Cerebellar nuclear complex (tissue), 1 donor: Measurements from ENCODE around the gene SNX33.
"Not testable (repeated sequence)": the region's sequence is repeated elsewhere in the genome, so short reads cannot be mapped to it uniquely, and the experiment has no call there.

Source experiments
- DNase-seq, 2 experiments: peaks; one replicate each; lab custom pipeline; 2025; lab: John Stamatoyannopoulos, UW

Gene SNX33, protein sequence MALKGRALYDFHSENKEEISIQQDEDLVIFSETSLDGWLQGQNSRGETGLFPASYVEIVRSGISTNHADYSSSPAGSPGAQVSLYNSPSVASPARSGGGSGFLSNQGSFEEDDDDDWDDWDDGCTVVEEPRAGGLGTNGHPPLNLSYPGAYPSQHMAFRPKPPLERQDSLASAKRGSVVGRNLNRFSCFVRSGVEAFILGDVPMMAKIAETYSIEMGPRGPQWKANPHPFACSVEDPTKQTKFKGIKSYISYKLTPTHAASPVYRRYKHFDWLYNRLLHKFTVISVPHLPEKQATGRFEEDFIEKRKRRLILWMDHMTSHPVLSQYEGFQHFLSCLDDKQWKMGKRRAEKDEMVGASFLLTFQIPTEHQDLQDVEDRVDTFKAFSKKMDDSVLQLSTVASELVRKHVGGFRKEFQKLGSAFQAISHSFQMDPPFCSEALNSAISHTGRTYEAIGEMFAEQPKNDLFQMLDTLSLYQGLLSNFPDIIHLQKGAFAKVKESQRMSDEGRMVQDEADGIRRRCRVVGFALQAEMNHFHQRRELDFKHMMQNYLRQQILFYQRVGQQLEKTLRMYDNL

GRCh38 chr15:75647370-75648155, at the start of gene SNX33:
Gene SNX33 (plus strand): TSS chr15:75647912. CDS start chr15:75649103, 1,191 bp downstream.
- DNase-seq = no peak

- DNase-seq = no peak
These were observed 49.4 kb upstream of the SNX33 start for GRCh38 chr15:75598361-75598760.

GRCh38 chr15:75599401-75599800, 48.3 kb upstream of the SNX33 start:
- DNase-seq = no peak

DNA sequence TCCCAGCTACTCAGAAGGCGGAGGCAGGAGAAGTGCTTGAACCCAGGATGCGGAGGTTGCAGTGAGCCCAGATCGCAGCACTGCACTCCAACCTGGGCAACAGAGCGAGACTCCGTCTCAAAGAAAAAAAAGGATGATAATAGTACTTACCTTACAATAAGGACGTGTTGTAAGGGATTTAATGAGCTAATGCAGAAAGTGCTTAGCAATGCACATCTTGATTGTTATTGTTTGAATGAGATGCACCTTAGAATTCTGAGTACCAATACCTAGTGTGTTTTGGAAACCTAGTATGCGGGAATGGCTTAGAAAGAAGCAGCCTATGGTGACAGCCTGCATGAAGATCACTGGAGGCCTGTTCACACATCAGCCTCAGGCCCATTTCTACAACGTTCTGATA, 41.7 kb upstream of the SNX33 start:
- DNase-seq = no peak

DNA sequence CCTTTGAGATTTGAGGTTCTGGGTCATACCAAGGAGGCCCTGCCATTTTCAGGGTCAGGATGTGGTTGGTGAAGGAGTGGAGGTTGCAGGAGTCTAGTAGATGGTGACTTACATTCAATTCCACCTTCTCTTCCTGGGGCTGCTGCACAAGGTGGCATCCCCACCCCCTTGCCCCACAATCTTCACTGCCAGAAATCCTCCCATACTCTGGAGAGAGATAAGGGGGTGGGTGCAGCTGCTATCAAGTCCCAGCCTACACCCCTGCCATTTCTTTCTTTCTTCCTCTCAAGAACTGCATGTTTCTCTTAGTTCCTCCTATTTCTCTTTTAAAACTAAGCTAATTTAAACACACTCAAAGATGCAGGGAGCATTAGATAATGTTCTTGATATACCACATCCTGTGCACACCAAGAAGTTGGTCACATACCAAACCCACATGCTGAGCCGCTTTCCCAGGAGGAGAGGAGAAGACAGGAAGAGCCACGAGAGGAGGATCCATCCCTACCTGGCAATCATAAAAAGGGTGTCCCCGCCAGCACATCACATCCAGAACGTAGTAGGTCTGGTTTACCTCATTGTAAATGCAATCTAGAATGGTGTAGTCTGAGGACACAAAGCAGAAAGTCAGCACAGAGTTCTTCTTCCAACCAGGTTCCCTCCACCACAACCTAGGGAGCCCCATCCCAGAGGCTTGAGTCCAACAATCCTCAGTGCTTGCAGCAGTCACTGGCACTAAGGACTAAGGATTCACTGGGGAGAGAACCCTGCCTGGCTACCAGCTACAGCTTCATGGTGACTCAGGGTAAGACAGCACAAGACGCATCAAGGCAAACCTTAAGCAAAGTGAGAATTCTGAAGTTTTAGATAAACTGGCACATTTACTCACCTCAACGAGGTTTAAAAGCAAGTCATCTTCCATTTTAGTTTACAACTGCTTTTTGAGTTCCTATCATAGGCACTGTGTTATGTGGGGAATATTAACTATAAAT, 40.7 kb upstream of the SNX33 start:
- DNase-seq = no peak

DNA sequence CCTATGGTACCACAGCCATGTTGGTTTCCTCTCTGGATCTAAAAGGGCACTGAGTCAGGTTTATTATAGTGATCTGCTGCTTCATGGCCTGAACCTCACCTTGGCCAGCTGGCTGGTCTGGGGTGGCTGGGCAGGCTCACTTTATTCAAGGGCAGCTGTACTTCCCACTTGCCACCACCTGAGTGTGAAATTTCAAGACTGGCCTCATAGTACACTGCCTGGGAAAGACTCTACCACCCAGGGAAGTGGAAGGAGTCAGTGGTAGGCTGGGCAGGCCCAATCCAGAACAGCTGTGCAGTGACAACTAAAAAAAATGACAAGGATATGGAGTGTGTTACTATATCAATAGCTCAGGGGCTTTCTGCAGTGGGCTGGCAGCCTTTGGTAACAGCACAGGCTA, 30.9 kb upstream of the SNX33 start:
- DNase-seq = no peak

DNA sequence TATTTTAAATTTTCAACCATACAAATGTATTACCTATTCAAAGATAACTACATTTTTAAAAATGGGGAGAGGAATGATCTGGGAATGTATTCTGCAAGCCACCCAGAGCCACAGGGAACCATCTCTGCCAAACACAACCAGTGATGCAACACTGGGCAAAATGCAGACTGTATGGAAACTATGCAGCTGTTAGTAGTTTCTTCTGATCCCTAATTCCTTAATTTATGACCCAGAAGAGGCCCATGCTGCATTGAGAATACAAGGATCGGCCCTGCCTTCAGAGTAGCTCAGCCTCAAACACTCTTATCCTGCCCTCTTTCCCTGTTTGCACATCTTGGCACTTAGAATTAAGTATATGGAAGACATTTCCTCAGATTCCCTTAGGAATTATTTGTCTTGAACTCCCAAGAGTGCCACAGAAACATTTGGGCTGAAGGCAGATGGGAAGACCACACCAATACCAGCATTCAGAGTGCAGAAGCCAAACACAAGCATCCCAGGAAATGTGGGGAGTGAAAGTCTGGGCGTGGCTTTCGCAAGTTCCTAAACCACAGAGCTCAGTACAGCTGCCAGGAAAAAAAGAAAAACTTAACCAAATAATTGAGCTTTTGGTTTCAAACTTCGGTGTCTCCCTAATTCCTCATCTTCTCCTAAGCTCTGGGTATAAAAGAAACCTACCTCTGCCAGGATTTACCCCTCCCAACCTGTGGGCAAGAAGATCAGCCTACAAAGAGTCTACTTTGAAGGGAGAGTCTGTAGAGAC, 27.5 kb upstream of the SNX33 start:
- no peak for DNase-seq

DNA sequence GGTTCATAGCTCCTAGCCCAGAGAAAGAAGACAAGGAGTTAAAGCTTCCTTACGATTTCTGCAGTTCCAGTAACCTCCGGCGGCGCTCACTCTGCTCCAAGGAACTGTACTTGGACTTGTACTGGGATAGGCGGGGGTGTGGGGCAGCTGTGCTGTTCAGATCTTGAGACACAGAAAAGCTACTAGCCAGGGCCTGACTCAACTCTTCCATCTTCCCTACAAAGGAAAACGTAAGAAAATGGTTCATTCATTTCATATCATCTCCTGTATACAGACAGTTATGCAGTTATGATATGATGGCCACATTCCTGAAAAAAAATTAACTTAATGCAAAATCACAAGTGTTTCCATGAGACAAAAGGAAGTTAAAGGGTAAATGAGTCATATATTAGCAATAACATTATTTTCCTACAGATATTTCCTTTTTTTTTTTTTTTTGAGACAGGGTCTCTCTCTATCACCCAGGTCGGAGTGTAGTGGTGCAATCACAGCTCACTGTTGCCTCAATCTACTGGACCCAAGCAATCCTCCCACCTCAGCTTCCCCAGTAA, 26.8 kb upstream of the SNX33 start:
- no peak for DNase-seq

- no peak for DNase-seq
These were observed 25.2 kb upstream of the SNX33 start for GRCh38 chr15:75622505-75622904.

- DNase-seq = peak; percentile 39 to 62
These were observed 22.0 kb upstream of the SNX33 start, which contains the start of gene SNUPN for GRCh38 chr15:75625542-75626347. Gene SNUPN (minus strand): TSS chr15:75625725. CDS start chr15:75621051, 4,674 bp downstream.

- no peak for DNase-seq
These were observed 15.8 kb upstream of the SNX33 start for GRCh38 chr15:75631935-75632334.

GRCh38 chr15:75633922-75634321, 13.8 kb upstream of the SNX33 start:
- DNase-seq = not testable (repeated sequence)

GRCh38 chr15:75636026-75636425, 11.7 kb upstream of the SNX33 start:
- no peak for DNase-seq

DNA sequence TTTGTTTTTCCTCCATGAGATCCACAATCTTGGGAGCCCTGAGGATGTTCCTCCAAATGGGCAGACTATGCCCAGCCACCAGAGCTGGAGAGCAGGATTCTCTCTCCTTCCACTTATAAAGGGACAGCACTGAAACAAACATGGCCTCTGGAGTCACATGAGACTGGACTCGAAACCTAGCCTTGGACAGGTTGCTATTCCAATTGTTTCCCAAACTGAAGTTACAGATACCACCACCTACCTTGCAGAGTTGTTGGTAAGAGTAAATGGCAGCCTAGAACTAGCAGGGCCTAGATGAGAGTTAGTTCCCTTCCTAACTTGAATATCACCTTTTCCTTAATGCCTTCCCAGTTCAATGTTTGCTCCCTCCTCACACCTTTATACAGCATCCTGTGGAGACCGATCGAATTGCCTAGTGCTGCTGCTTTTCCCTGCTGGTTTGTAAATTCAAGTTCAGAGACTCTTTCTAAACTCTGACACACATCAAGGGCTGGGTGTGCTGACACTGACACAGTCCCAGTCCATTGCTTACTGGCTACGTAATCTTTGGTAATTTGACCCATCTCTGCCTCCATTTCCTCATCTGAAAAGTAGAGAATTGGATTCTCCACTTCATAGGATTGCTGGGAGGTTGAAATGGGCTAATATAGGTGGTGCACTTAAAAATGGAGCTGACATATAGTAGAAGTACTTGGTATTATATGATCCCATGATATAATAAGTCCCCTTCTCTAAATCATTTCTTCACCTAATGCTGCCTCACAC, 10.3 kb upstream of the SNX33 start:
- no peak for DNase-seq

GRCh38 chr15:75639191-75639708, 8.5 kb upstream of the SNX33 start:
- no peak for DNase-seq

DNA sequence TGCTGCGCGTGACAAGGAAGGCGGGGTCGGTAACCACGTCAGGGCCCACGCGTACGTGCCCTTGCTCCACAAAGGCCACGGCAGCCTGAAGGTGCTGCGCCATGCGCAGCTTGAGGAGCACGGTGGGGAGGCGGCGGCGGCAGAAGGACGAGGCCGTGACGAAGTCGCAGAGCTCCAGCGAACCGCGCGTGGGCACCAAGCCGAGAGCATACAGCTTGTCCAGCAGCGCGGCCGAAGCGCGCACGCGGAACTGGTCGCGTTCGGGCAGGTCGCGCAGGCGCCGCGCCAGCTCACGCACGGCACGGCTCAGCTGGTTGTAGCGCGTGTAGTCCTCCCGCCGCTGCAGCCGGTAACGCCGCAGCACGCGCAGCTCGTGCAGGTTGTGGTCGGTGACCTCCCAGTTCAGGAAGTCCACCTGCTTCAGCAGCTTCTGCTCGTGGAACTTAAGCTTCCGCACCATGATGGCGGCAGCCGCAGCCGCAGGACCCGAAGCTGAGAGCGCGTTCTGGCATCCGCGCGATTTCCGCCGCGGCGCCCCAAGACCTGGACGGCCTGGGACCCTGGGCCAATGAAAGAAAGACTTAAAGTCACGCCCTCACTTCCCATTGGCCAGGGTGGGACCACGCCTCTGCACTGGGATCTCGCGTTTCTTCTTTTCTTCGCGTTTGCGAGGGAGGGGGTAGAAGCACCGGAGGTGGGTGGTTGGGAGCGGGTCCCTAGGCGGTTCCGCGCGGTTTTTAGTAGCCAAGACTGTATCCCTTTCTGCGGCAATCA, 7.8 kb upstream of the SNX33 start, which contains the start of gene IMP3:
IMP3 (minus strand) TSS at position 516 of the 774 bp plus-strand sequence; CDS start at position 460, 56 bp downstream.
- DNase-seq = peak; percentile 90 to 91

- DNase-seq = no peak
These were observed 7.1 kb upstream of the SNX33 start for GRCh38 chr15:75640483-75641178.
